ENCODE data around the gene RAPGEF5. TPM values are rescaled to one million over a fixed set of nuclear protein-coding genes. Genes with fewer than 3 reads are reported as not detected.

The RAPGEF5 gene
- total and polyA plus RNA-seq, 10 of the 15 experiments (the other 5 are each of a cell fraction or from before 2014, with no cell fraction given), result 0.38 to 4.0 (median 1.6) TPM; not detected in 1

DNA sequence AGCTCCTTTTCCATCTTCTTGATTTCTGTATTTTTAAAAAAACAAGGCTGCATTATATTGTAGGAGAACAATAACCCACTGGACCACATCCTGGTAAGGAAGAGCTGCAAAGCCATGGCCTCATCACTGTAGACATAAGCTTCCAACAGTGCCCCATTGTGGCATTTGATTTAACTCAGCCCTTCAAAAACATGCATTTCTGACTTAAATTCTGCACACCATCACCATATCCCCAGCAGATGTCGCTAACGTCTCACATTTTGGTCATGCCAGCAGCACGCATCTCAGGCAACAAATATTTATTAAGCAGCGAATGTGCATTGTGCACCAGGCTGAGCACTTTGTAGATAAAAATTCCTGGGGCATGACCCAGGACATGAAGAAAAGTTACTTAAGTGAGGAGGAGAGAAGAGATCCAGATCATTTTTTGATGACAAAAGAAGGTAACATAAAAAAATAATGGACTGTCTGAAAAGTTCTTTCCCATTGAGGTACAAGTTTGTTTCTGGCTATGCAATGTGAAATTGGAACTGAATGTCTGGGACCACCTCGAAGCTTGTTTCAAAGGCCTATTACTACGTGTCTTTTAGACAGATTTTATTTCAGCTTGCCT lies 246.6 kb downstream of the RAPGEF5 start (continued):
- TF ChIP-seq, protein P1, sequence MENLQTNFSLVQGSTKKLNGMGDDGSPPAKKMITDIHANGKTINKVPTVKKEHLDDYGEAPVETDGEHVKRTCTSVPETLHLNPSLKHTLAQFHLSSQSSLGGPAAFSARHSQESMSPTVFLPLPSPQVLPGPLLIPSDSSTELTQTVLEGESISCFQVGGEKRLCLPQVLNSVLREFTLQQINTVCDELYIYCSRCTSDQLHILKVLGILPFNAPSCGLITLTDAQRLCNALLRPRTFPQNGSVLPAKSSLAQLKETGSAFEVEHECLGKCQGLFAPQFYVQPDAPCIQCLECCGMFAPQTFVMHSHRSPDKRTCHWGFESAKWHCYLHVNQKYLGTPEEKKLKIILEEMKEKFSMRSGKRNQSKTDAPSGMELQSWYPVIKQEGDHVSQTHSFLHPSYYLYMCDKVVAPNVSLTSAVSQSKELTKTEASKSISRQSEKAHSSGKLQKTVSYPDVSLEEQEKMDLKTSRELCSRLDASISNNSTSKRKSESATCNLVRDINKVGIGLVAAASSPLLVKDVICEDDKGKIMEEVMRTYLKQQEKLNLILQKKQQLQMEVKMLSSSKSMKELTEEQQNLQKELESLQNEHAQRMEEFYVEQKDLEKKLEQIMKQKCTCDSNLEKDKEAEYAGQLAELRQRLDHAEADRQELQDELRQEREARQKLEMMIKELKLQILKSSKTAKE (IDR thresholded peaks at IDR 0.05; ENCODE audit: low read depth, poor library complexity, severe bottlenecking), result peak; percentile 49
- TF ChIP-seq, protein P2, sequence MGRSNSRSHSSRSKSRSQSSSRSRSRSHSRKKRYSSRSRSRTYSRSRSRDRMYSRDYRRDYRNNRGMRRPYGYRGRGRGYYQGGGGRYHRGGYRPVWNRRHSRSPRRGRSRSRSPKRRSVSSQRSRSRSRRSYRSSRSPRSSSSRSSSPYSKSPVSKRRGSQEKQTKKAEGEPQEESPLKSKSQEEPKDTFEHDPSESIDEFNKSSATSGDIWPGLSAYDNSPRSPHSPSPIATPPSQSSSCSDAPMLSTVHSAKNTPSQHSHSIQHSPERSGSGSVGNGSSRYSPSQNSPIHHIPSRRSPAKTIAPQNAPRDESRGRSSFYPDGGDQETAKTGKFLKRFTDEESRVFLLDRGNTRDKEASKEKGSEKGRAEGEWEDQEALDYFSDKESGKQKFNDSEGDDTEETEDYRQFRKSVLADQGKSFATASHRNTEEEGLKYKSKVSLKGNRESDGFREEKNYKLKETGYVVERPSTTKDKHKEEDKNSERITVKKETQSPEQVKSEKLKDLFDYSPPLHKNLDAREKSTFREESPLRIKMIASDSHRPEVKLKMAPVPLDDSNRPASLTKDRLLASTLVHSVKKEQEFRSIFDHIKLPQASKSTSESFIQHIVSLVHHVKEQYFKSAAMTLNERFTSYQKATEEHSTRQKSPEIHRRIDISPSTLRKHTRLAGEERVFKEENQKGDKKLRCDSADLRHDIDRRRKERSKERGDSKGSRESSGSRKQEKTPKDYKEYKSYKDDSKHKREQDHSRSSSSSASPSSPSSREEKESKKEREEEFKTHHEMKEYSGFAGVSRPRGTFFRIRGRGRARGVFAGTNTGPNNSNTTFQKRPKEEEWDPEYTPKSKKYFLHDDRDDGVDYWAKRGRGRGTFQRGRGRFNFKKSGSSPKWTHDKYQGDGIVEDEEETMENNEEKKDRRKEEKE (IDR thresholded peaks at IDR 0.05), result no peak
- TF ChIP-seq SREBF2 (IDR thresholded peaks at IDR 0.05; ENCODE audit: low read length) (no peak), NR2C1 (IDR thresholded peaks at IDR 0.05) (no peak), EP300 (IDR thresholded peaks at IDR 0.05; ENCODE audit: borderline replicate concordance in 1 of 2, control insufficient read depth in 1 of 2, low read depth in 2 of 2, low read length in 2 of 2) (no peak), MXI1 (IDR thresholded peaks at IDR 0.05; ENCODE audit: low read depth, low read length) (peak; percentile 24; the same call in 1 of the 2 replicates), BACH1 (IDR thresholded peaks at IDR 0.05; ENCODE audit: borderline replicate concordance) (no peak), SMC3 (IDR thresholded peaks at IDR 0.05; ENCODE audit: borderline replicate concordance, low read length) (peak; percentile 99)

All from GM12878 (cell line).